ENCODE data around the gene ZNF398. TPM values are rescaled to one million over a fixed set of nuclear protein-coding genes. Genes with fewer than 3 reads are reported as not detected.

Gene ZNF398
- total RNA-seq, 4 donors from 2014 or later, result 9.5 to 15.8 (median 14.4) TPM

DNA sequence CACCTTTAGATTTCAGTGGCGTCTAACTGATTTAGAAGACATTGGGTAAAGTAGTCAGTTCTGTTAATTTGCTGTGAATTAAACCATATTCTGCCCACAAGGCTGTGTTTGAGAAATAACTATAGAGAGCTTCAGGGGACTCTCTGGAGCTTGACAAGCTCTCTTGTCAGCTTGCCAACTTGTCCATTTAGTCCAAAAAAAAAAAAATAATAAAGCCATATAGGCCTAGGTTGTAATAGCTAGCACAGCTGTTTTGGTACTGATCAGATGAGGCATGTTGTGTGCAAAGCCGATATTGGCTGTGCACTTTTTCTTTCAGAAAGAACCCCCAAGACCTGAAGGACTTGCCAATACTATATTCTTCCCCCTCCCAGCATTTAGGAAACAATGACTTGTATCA, 27.9 kb downstream of the ZNF398 start:
- TF ChIP-seq, protein P1, sequence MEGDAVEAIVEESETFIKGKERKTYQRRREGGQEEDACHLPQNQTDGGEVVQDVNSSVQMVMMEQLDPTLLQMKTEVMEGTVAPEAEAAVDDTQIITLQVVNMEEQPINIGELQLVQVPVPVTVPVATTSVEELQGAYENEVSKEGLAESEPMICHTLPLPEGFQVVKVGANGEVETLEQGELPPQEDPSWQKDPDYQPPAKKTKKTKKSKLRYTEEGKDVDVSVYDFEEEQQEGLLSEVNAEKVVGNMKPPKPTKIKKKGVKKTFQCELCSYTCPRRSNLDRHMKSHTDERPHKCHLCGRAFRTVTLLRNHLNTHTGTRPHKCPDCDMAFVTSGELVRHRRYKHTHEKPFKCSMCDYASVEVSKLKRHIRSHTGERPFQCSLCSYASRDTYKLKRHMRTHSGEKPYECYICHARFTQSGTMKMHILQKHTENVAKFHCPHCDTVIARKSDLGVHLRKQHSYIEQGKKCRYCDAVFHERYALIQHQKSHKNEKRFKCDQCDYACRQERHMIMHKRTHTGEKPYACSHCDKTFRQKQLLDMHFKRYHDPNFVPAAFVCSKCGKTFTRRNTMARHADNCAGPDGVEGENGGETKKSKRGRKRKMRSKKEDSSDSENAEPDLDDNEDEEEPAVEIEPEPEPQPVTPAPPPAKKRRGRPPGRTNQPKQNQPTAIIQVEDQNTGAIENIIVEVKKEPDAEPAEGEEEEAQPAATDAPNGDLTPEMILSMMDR (IDR thresholded peaks at IDR 0.05; ENCODE audit: low read depth), result no peak

DNA sequence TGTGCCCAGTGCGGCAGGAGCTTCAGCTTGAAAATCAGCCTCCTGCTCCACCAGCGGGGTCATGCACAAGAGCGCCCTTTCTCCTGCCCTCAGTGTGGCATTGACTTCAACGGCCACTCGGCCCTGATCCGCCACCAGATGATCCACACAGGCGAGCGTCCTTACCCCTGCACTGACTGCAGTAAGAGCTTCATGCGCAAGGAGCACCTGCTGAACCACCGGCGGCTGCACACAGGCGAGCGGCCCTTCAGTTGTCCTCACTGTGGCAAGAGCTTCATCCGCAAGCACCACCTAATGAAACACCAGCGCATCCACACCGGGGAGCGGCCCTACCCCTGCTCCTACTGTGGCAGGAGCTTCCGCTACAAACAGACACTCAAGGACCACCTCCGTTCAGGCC, 32.0 kb downstream of the ZNF398 start:
- TF ChIP-seq, protein P1 (IDR thresholded peaks at IDR 0.05; ENCODE audit: low read depth), result no peak

DNA sequence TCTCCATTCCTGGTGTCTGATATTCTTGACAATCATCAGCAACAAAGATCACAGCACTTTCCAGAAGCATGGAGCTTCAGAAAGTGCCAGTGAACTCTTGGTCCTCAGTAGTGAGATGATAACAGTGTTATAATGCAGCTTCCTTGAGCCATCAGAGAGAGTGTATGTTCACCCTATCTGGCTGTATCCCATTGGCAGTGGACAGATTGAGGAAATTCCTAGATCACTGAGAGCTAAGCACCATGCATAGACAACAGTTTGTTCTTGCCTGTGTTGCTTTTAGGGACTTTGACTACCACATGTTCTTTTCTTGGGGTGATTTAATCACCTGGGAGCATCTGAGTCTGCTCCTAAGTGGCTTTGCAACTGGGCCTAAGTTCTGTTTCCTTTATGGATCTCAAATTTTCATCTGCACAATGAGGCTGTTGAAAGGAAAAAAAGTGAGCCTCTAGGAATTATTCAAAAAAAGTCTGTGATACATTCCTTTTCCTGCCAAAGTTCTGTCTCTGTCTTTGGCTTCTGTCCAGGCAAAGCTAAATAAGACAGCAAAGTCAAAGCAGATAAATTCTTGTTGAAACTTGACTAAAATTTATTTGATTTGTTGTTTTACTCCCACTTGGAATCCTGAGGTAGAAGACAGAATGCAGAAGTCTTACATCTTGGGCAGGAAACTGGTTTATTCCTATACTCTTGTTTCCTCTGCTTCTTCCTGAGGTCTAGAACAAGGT, 33.6 kb downstream of the ZNF398 start:
- TF ChIP-seq, protein P1 (IDR thresholded peaks at IDR 0.05; ENCODE audit: low read depth), result no peak

DNA sequence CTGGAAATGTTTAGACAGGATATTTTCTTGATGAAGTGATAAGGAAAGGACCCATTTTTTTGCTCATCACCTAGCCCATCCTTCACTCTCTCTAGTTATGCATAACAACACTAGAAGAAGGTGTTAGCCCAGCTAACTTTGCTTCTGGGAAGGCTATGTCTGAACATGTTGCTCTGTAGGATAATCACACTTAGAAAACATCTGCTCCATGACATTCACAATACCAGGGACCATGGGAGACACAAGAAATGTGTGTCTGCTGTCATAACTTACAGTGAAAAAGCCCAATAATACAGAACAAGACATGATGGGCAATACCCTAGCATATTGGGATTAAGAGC, 34.2 kb downstream of the ZNF398 start:
- TF ChIP-seq, protein P1 (IDR thresholded peaks at IDR 0.05; ENCODE audit: low read depth), result no peak

DNA sequence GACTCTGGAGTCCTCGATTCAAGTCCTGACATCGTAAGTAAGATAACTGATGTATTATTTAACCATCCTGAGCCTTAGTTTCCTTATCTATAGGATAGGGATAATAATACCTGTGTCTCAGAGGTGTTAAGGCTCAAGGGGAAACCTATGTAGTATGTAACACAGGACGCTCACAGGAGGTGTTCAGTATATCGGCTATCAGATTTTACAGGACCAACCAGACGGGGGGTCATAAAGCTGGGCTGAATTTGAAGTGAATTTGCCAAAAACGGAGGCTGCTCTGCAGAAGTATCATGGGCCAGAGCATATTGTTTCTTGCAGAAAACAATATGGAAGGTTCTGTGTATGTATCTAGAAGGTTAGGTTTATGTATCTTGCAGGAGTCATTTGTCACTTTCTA, 37.0 kb downstream of the ZNF398 start:
- TF ChIP-seq, protein P1 (IDR thresholded peaks at IDR 0.05; ENCODE audit: low read depth), result no peak

DNA sequence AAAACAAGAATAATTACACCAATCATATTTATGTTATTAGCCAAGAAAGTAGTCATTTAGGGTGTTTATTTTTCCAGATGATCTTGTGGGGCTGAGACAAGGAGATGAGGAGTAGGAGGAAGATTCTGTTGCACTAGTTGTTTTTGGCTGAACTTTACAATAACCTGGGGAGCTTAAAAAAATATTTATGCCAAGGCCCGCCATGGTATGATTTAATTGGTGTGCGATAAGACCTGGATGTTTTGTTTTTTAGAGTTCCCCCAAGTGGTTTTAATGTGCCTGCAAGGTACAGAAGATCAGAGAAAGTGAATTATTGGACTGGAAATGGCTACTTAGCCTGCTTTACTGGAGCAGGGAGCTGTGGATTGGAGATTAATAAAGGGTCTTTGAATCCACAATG, 41.0 kb downstream of the ZNF398 start:
- TF ChIP-seq, protein P1 (IDR thresholded peaks at IDR 0.05; ENCODE audit: low read depth), result no peak

DNA sequence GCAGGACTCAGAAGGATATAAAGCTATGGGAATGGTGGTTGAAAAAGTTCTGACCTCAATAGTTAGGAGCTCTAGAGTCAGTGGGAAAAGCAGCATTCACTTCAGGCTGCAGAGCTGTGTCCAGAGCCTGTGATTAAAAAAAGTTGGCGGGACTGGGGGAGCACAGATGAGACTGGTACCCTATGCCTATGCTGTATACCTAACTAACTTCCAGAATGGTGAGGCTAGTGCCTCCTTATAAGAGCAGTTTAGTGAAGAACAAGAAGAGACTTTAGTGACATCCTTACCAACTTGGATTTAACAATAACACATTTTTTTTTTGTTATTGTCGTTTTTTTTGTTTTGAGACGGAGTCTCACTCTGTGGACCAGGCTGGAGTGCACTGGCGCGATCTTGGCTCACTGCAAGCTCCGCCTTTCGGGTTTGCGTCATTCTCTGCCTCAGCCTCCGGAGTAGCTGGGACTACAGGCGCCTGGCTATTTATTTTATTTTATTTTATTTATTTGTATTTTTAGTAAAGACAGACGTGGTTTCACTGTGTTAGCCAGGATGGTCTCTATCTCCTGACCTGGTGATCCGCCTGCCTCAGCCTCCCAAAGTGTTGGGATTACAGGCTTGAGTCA, 41.5 kb downstream of the ZNF398 start:
- TF ChIP-seq, protein P1 (IDR thresholded peaks at IDR 0.05; ENCODE audit: low read depth), result no peak

Data from subcutaneous adipose tissue (tissue), 4 donors.